Measurements from ENCODE around the gene WT1.

GRCh38 chr11:32450372-32450771 is 15.0 kb upstream of the WT1 start:
- TF ChIP-seq REST (IDR thresholded peaks at IDR 0.05; ENCODE audit: low read depth) (no peak), EP300 (IDR thresholded peaks at IDR 0.05; ENCODE audit: borderline replicate concordance) (no peak), EGR1 (IDR thresholded peaks at IDR 0.05) (no peak), MAX (IDR thresholded peaks at IDR 0.05) (no peak), NFIC (IDR thresholded peaks at IDR 0.05) (no peak), TAF1 (IDR thresholded peaks at IDR 0.05; ENCODE audit: low read depth) (no peak), TCF12 (IDR thresholded peaks at IDR 0.05; ENCODE audit: low read depth) (no peak), CEBPB (IDR thresholded peaks at IDR 0.05) (no peak), CREB1 (IDR thresholded peaks at IDR 0.05; ENCODE audit: low read depth) (no peak), TEAD4 (IDR thresholded peaks at IDR 0.05) (no peak), FOXM1 (IDR thresholded peaks at IDR 0.05; ENCODE audit: borderline replicate concordance, low read depth) (no peak), RAD21 (IDR thresholded peaks at IDR 0.05; ENCODE audit: low read depth) (no peak), ZBTB7A (IDR thresholded peaks at IDR 0.05; ENCODE audit: low read depth) (no peak)
